Activated CD8-positive, alpha-beta memory T cell treated with anti-CD3 and anti-CD28 coated beads for 36 hours (primary cell): Measurements from ENCODE around the gene EEF1AKMT4. TPM values are rescaled to one million over a fixed set of nuclear protein-coding genes. Genes with fewer than 3 reads are reported as not detected.

ENCODE experiments used
- CTCF ChIA-PET: fragments of 350-600 bp; sonication (Branson Sonifier 250); formaldehyde crosslinking; loops from one replicate; lab custom pipeline; 2021; ENCODE audit warnings: antibody characterized with exemption; lab: Charles Lee
- POLR2A ChIA-PET: fragments of 350-600 bp; sonication (Branson Sonifier 250); formaldehyde crosslinking; loops from one replicate; lab custom pipeline; 2021; ENCODE audit warnings: antibody characterized with exemption; lab: Charles Lee
- total RNA-seq, 2 experiments: library from RNA; stranded (reverse); gene quantifications; one replicate each; pipeline ENCODE4 v1.2.3, GENCODE V29; 2021

The EEF1AKMT4 gene
- total RNA-seq, 2 experiments from 2014 or later = 14.2 to 15.7 TPM

DNA sequence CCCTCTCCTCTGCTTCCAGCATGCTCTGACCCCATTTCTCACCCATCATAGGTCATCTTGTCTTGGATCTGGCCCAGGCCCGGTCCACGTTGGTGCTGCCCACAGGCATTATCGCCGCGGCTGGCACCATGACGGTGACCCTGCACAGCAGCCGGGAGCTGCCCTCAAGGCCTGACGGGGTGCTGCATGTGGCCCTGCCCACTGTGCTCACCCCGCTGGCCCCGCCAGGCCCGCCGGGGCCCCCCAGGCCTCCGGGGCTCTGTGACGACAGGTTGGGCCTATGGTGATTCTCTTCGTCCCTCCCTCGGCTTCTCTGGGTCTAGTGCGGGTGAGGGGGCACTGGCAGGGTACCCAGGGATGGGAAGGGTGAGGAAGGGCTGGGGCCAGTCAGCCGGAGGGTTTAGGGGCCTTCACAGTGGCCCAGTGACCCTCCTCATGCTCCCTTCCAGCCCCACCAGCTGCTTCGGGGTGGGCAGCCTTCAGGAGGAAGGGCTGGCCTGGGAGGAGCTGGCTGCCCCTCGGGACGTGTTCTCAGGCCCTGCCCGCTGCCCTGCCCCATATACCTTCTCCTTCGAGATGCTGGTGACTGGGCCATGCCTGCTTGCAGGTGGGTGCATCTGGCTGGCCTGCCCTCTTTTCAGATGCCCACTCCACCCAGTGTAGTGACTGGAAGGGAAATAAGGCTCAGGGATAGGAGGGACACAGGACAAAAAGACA lies 16.2 kb upstream of the EEF1AKMT4 start:
- ChIA-PET POLR2A (no interaction called here), CTCF (no interaction called here)

DNA sequence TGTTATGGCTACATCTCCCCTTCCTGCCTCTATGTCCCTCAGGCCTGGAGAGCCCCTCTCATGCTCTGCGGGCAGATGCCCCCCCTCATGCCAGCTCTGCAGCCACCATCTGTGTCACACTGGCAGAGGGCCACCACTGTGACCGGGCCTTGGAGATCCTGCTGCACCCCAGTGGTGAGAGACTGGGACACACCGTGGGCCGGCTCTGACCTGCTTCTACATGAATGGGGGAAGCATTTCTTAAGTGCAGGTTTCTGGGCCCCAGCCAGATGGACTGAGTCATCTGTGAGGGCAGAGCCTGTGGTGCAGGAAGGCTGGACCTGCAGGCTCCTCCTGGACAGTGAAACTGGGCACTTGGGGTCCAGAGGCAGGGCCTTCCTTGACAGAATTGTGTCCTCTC lies 15.2 kb upstream of the EEF1AKMT4 start:
- ChIA-PET CTCF (no interaction called here), POLR2A (no interaction called here)

DNA sequence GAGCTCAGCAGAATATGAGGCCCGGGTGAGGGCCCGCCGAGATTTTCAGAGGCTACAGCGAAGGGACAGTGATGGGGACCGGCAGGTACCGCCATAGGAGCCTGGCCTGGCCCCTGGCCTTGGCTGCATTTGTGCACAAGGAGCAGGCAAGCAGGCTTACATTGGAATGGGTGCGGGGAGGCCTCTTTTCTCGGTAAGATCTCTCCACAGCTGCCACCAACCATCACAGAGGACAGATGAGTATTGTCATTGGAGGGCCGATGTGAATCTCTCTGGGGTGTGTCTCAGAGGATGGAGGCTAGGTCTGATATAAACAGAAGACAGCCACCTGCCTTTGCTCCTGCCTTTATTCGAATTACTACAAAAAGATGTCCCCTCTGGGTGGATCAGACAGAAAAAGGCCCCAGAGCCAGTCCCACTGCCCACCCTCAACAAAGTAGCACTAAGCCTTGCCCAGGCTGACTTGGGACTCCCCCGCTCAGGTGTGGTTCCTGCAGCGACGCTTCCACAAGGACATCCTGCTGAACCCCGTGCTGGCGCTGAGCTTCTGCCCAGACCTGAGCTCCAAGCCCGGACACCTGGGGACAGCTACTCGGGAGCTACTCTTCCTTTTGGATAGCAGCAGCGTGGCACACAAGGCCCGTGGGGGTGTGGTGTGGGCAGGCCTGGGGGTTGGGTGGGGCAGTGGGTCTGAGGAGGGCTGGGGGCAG lies 14.6 kb upstream of the EEF1AKMT4 start:
- ChIA-PET CTCF (no interaction called here), POLR2A (no interaction called here)

DNA sequence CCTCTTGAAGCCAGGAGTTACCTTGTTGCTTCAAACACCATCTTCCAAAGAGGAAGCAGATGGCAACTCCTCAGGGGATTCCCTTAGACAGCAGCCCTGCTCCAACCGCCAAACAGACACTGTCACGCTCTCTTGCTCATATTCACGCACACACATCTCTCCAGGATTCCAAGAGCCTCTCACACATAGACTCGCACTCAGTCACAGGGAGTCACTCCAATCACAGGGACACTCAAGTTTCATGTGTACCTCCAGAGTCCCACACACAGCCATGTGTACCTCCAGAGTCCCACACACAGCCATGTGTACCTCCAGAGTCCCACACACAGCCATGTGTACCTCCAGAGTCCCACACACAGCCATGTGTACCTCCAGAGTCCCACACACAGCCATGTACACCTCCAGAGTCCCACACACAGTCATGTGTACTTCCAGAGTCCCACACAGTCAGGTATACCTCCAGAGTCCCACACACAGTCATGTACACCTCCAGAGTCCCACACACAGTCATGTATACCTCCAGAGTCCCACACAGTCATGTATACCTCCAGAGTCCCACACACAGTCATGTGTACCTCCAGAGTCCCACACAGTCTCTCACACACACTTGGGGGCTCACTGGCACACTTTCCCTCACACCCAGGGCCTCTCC lies 14.0 kb upstream of the EEF1AKMT4 start:
- CTCF ChIA-PET = no interaction called here
- POLR2A ChIA-PET = no interaction called here

DNA sequence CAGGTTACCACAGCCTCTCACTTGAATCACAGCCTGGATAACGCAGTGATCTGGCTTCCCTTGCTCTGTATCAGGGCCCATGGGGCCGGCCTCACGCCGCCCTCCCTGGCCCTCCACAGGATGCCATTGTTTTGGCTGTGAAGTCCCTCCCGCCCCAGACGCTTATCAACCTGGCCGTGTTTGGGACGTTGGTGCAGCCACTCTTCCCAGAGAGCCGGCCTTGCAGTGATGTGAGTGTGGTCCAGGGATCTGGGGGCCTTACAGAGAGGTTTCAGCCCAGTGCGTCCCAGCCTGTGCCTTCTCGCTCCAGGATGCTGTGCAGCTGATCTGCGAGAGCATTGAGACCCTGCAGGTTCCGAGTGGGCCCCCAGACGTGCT lies 13.4 kb upstream of the EEF1AKMT4 start:
- ChIA-PET CTCF (interaction anchor here (2.7 kb wide), 1 partner anchor 14 kb away, joined by 7 read pairs; the partner anchor contains the start of gene EEF1AKMT4), POLR2A (no interaction called here)

DNA sequence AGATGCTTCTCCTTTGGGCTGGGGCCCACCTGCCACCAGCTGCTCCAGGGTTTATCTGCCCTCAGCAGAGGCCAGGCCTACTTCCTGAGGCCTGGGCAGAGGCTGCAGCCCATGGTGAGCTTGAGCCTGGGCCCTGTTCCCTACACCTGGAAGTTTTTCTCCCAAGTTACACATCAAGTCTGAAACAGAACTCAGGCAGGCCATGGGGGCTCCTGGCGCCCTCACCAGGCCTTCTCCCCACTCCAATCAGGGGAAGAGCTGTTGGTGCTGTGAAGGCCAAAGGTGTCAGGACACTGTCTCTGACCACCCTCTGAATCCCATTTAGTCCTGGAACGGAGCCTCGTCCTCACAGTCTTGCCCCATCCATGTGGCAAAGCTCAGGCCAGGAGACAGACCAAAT lies 12.8 kb upstream of the EEF1AKMT4 start:
- ChIA-PET CTCF (interaction anchor here (0.6 to 2.7 kb wide), 3 partner anchors 9 to 13 kb away, joined by 3 to 15 read pairs (median 7); partner anchors contain the start of gene EEF1AKMT4), POLR2A (no interaction called here)

DNA sequence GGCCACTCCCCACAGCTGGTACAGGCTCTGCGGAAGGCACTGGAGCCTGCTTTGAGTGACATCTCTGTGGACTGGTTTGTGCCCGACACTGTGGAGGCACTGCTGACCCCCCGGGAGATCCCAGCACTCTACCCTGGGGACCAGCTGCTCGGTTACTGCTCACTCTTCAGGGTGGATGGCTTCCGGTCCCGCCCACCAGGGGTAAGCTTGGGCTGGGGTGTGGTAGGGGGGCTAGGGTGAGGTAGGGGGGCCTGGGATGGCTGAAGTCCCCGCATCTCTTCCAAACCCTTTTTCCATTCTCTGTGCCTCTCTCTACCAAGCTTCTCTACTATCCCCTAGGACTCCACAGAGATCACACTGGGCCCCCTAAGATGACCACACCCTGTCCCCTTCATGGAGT lies 12.3 kb upstream of the EEF1AKMT4 start:
- POLR2A ChIA-PET = no interaction called here
- CTCF ChIA-PET = interaction anchor here (0.6 to 2.7 kb wide), 3 partner anchors 9 to 13 kb away, joined by 3 to 15 read pairs (median 7); partner anchors contain the start of gene EEF1AKMT4

DNA sequence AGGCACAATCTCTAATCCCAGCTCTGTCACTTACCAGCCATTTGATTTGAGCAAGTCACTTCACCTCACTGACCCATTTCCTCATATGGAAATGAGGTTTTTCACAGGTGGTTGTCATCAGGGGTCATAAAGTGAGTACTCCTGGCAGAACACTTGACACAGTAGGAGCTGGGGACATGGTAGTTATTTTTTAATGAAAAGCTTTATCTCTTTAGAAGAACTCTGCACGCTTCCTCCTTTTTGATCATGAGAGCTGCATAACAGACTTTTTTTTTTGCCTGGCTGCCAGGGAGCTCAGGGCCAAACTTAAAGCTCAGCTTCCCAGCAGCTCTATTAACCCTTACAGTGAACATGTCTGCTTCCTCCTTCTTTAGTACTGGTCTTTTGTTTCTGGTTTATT lies 11.7 kb upstream of the EEF1AKMT4 start:
- POLR2A ChIA-PET = no interaction called here
- CTCF ChIA-PET = interaction anchor here (0.5 to 2.7 kb wide), 3 partner anchors 10 to 15 kb away, joined by 4 to 15 read pairs (median 7); partner anchors contain the start of gene EEF1AKMT4

DNA sequence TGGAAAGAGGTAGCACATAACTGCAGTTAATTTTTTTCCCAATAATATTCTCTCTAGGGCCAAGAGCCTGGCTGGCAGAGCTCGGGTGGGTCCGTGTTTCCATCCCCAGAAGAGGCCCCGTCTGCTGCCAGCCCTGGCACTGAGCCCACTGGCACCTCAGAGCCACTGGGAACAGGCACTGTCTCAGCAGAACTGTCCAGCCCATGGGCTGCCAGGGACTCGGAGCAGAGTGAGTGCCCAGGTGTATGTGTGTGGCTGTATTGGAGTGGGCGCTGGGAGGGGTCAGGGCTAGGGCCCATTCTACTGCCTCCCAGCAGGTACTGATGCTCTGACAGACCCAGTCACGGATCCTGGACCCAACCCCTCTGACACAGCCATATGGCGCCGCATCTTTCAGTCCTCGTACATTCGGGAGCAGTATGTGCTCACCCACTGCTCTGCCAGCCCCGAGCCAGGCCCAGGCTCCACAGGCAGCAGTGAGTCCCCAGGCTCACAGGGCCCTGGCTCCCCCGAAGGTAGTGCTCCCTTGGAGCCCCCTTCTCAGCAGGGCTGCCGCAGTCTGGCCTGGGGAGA lies 11.1 kb upstream of the EEF1AKMT4 start:
- POLR2A ChIA-PET = no interaction called here
- CTCF ChIA-PET = interaction anchor here (0.5 to 2.7 kb wide), 3 partner anchors 11 to 15 kb away, joined by 4 to 15 read pairs (median 7); partner anchors contain the start of gene EEF1AKMT4

DNA sequence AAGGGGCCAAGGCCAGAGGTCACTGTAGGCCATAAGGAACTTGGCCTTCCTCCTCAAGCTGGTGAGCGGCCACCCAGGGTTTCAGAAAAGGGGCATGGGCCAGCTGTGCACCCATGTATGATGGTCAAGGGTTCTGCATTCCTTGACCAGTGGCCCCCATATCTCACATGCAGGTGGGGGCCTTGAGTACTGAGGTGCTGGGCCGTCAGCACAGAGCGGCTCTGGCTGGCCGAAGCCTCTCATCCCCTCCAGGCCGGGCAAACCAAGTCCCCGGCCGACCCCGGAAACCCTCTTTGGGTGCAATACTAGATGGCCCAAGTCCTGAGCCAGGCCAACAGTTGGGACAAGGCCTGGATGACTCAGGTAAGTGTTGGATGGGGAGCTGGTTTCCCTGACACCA lies 10.3 kb upstream of the EEF1AKMT4 start:
- CTCF ChIA-PET = interaction anchor here (0.8 to 1.1 kb wide), 2 partner anchors 11 to 18 kb away, joined by 3 to 5 read pairs; no protein-coding TSS in a partner anchor
- POLR2A ChIA-PET = no interaction called here

DNA sequence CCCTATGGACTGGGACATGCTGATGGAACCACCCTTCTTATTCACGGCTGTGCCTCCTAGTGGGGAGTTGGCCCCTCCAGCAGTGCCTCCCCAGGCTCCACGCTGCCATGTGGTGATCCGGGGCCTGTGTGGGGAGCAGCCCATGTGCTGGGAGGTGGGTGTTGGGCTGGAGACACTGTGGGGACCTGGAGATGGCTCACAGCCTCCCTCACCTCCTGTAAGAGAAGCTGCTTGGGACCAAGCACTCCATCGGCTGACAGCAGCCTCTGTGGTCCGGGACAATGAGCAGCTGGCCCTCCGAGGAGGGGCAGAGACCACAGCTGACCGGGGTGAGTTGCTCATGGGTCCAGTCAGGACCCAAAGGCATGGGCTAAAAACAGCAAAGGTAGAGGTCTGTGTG lies 9.8 kb upstream of the EEF1AKMT4 start:
- CTCF ChIA-PET = interaction anchor here (1.1 to 1.4 kb wide), 2 partner anchors 11 to 12 kb away, joined by 5 to 10 read pairs; no protein-coding TSS in a partner anchor
- POLR2A ChIA-PET = interaction anchor here (1.4 kb wide), 1 partner anchor 20 kb away, joined by 5 read pairs; no protein-coding TSS in a partner anchor

DNA sequence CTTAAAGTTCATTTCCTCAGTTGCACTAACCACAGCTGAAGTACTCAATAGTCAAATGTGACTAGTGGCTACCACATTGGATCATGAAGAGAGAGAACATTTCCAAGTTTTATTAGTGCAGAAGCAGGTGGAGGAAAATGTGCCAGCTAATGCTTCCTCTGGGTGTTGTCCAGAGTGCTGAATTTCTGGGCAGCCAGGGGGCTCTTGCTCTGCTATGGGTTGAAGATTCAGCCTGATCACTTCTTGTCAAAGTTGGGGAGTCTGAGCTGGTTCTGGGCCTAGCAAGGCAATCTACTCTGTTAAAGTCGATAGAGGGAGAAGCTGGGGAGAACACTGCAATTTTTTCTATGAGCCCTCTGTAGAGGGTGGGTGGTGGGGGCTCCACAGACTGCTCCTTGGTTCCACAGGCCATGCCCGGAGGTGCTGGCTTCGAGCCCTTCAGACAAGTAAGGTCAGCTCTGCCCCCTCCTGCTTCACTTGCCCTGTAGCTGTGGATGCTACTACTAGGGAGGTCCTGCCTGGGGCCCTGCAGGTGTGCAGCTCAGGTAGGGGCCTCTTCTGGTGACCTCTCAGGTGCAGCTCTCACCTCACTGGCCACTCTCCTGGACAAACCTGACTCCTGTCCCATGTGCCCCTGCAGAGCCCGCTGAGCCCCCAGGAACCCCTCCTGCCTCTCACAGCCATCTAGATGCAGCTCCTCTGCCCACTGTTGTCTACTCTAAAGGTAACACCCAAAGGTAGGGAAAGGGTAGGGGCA lies 8.9 kb upstream of the EEF1AKMT4 start:
- POLR2A ChIA-PET = interaction anchor here (0.5 to 1.4 kb wide), 3 partner anchors 20 to 606 kb away, joined by 4 to 5 read pairs (median 4); no protein-coding TSS in a partner anchor
- CTCF ChIA-PET = interaction anchor here (0.6 to 1.4 kb wide), 4 partner anchors 9 to 23 kb away, joined by 3 to 10 read pairs (median 4); no protein-coding TSS in a partner anchor

DNA sequence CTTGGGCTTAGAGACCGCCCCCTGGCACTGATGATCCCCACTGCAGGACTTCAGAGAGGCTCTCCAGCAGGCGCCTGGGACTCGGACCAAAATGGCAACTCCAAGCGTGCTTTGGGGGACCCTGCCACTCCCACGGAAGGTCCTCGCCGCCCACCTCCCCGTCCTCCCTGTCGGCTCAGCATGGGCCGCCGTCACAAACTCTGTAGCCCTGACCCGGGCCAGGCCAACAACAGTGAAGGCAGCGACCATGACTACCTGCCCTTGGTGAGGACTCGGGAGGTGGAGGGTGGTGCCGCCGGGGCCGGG lies 8.4 kb upstream of the EEF1AKMT4 start:
- ChIA-PET POLR2A (interaction anchor here (0.6 to 1.4 kb wide), 2 partner anchors 19 to 606 kb away, joined by 4 to 5 read pairs; no protein-coding TSS in a partner anchor), CTCF (interaction anchor here (0.6 to 1.6 kb wide), 4 partner anchors 10 to 22 kb away, joined by 3 to 10 read pairs (median 4); no protein-coding TSS in a partner anchor)

DNA sequence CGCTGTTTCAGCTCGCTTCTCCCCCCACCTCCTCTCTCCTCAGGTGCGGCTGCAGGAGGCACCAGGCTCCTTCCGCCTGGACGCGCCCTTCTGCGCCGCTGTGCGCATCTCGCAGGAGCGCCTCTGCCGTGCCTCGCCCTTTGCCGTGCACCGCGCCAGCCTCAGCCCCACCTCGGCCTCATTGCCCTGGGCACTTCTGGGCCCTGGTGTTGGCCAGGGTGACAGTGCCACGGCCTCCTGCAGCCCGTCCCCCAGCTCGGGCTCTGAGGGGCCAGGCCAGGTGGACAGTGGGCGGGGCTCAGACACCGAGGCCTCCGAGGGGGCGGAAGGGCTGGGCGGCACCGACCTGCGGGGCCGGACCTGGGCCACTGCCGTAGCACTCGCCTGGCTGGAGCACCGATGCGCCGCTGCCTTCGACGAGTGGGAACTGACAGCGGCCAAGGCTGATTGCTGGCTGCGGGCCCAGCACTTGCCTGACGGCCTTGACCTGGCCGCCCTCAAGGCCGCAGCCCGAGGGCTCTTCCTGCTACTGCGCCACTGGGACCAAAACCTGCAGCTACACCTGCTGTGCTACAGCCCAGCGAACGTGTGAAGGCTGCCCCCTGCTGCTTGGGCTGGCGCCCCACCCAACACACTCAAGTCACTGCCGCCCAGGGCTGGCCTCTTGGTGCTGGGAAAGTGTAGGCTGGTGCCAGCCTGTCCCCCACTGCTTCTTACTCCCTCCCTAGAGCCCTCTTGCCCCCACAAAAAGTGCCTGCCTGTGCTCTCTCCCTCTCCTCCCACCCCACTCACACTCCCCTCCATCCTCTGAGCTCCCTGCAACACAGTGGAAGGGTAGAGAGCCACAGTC lies 7.8 kb upstream of the EEF1AKMT4 start:
- ChIA-PET CTCF (interaction anchor here (0.6 to 1.6 kb wide), 4 partner anchors 10 to 47 kb away, joined by 3 to 5 read pairs (median 4); no protein-coding TSS in a partner anchor), POLR2A (no interaction called here)

DNA sequence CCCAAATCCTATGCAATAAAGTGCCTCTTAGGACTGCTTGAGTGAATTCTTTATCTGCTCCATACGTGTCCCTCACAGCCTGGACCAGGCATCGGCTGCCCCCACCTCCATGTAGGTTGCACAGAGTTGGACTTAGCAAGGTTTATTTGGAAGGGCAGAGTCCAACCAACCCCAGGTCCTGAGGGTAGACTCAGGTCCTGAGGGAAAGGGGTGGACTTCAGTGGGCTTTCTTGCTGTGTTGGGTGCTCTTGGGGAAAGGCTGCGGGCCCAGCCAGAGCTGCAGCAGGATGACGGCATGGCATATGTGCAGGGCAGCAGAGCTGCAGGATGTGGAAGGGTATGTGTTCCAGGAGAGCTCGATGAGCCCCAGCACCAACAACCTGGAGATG lies 7.2 kb upstream of the EEF1AKMT4 start:
- CTCF ChIA-PET = interaction anchor here (1.0 to 1.6 kb wide), 2 partner anchors 15 to 47 kb away, joined by 3 to 5 read pairs; no protein-coding TSS in a partner anchor
- POLR2A ChIA-PET = no interaction called here

DNA sequence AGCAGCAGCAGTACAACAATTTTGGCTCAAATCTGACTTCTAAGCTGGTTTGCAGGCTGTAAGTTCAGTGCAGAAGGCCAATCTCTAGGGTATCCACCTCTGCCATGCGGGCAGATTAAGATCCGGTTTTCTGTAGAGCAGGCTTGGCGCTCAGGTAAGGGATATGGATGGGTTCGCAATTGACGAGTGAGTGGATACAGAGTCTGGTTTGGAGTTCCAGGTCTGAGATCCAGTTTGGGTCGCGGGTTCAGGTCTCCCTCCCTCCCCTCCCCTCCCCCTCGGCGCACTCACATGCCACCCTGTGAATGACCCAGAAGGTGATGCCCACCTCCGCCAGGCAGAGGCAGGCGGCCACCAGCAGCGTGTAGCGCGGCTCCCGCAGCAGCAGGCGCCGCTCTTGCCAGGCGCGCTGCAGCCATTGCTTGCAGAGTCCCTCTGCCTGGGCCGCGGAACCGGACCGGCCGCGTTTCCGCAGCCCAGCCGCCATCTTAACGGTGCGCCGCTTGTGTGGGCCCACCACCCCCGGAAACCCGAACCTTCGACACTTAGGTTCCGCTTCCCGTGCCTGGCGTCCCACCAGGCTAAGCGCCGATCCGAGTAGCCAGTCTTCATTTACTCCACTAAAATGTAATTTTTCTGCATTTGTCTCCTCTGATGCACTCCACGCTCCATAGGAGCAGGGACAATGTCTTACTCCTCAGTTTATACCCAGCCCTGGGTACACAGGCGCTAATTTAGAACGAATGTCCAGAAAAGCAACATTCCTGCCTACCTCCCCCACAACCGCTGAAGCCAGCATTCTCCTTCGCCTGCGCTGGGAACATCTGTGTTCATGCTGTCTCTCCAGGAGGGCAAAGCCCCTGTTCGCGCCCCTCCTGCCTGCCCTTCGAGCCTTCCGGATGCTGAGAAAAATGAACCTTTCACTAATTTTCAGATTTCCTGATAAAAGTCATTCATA lies 739 bp upstream of the EEF1AKMT4 start, which contains the start of gene ALG3:
Gene ALG3 (minus strand): TSS at position 509 of the 958 bp plus-strand sequence. CDS start 22 bp downstream, at position 487.
- POLR2A ChIA-PET = no interaction called here

More for the DNA sequence above, 739 bp upstream of the EEF1AKMT4 start, which contains the start of gene ALG3:
- CTCF ChIA-PET = interaction anchor here (0.8 to 1.4 kb wide), 4 partner anchors 11 to 113 kb away, joined by 3 to 29 read pairs (median 6); no protein-coding TSS in a partner anchor
